Measurements from ENCODE around the gene MSRB2.

MSRB2 gene

DNA sequence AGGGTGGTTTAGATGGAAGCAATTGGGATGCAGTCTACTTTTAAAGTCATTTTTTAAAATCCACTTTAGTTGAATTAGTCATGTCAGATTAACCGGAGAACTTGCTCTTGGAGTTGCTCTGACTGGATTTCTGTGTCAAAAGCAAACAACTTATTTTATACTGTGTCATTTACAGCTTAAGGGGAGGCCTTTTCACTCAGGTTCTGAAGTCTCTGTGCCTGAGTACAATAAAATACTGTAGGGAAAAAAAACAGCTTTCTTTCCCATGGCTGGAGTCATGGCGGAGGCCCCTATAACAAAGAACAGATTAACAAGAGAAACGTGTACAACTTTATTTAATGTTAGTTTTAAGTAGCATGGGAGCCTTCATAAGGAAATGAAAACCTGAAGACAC is 39.2 kb upstream of the MSRB2 start:
- peaks cover 2% of the 10 kb centered on the region for H3K9me3 ChIP-seq (ENCODE audit: control insufficient read depth, low read length)
- no peak overlapping the region for H2BK15ac ChIP-seq (ENCODE audit: low read depth, poor library complexity, severe bottlenecking)
- no peak overlapping the region for H2BK12ac ChIP-seq (ENCODE audit: low read length in 2 of 2)
- 49% methylated on average over 3 of the region's 3 CpGs for WGBS
- no peak overlapping the region for H4K8ac ChIP-seq (ENCODE audit: low read length)
- H3K4me2 ChIP-seq (ENCODE audit: low read length, poor library complexity, severe bottlenecking) = no peak overlapping the region
- H3K14ac ChIP-seq (ENCODE audit: low read length in 2 of 2) = no peak overlapping the region
- H2BK120ac ChIP-seq (ENCODE audit: low read depth, low read length) = no peak overlapping the region
- no peak overlapping the region for H3K4me3 ChIP-seq (ENCODE audit: insufficient read depth in 1 of 2, low read depth in 1 of 2, low read length in 2 of 2)
- no peak overlapping the region for H3K23ac ChIP-seq (ENCODE audit: low read length in 2 of 2)
- no peaks in the 10 kb centered on the region for H3K36me3 ChIP-seq (ENCODE audit: control insufficient read depth in 1 of 2, insufficient read depth in 2 of 2, low read depth in 1 of 2, low read length in 2 of 2)
- no peak overlapping the region for H3K18ac ChIP-seq (ENCODE audit: low read depth in 1 of 2, low read length in 2 of 2)
- no peak overlapping the region for H2BK5ac ChIP-seq (ENCODE audit: low read depth, low read length, poor library complexity, severe bottlenecking)
- H2AK5ac ChIP-seq (ENCODE audit: low read length, severe bottlenecking) = no peak overlapping the region
- H3K79me1 ChIP-seq (replicated peaks; ENCODE audit: low read length, poor library complexity, severe bottlenecking) = no peaks in the 10 kb centered on the region
- DNase-seq = no peak
- H3K9ac ChIP-seq (ENCODE audit: low read length) = no peak overlapping the region
- H3K27ac ChIP-seq (ENCODE audit: low read length, poor library complexity, severe bottlenecking) = no peak overlapping the region
- peaks cover 30 to 47% of the 10 kb centered on the region in 2 experiments for H3K27me3 ChIP-seq (ENCODE audit: control insufficient read depth in 1 of 2, insufficient read depth in 1 of 2, low read length in 2 of 2)
- H4K91ac ChIP-seq (ENCODE audit: low read length) = no peak overlapping the region
- no peak overlapping the region for H2AFZ ChIP-seq (ENCODE audit: low read depth, low read length)
- no peak overlapping the region for H3K4ac ChIP-seq (ENCODE audit: low read depth in 1 of 2, low read length in 2 of 2)
- no peaks in the 10 kb centered on the region for H3K4me1 ChIP-seq (ENCODE audit: control insufficient read depth, insufficient read depth, low read depth, low read length)

DNA sequence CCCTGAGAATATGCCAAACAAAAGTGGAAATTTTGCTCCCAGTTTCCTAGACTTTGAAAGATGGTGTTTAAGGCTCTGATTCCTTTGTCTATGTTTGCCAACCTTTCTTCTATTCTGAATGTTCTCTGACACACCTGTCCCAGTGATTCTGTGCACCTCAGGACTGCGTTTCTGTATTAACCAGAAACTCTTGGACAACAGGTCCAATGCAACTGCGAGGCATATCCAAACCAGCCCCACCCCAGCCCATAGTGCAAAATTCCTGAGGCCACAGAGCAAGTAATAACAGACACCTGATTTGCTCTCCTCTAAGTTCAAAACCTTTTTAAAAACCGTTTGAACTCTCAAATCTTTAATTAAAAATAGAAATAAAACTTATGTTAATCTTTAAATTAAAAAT is 37.0 kb upstream of the MSRB2 start:
- H3K27ac ChIP-seq (ENCODE audit: low read length, poor library complexity, severe bottlenecking) = no peak overlapping the region

GRCh38 chr10:23060918-23061317 is 34.5 kb upstream of the MSRB2 start:
- Histone ChIP-seq H3K27me3 (ENCODE audit: control insufficient read depth in 1 of 2, insufficient read depth in 1 of 2, low read length in 2 of 2) (peaks cover 26 to 36% of the 10 kb centered on the region in 2 experiments), H3K36me3 (ENCODE audit: control insufficient read depth in 1 of 2, insufficient read depth in 2 of 2, low read depth in 1 of 2, low read length in 2 of 2) (no peaks in the 10 kb centered on the region), H2BK12ac (ENCODE audit: low read length in 2 of 2) (no peak overlapping the region), H3K18ac (ENCODE audit: low read depth in 1 of 2, low read length in 2 of 2) (no peak overlapping the region), H3K9ac (ENCODE audit: low read length) (no peak overlapping the region), H4K8ac (ENCODE audit: low read length) (no peak overlapping the region), H2AFZ (ENCODE audit: low read depth, low read length) (no peak overlapping the region), H2AK5ac (ENCODE audit: low read length, severe bottlenecking) (no peak overlapping the region), H3K4me1 (ENCODE audit: control insufficient read depth, insufficient read depth, low read depth, low read length) (peaks cover 2% of the 10 kb centered on the region), H3K27ac (ENCODE audit: low read length, poor library complexity, severe bottlenecking) (no peak overlapping the region), H2BK120ac (ENCODE audit: low read depth, low read length) (no peak overlapping the region), H2BK15ac (ENCODE audit: low read depth, poor library complexity, severe bottlenecking) (no peak overlapping the region), H3K79me1 (replicated peaks; ENCODE audit: low read length, poor library complexity, severe bottlenecking) (no peaks in the 10 kb centered on the region), H3K9me3 (ENCODE audit: control insufficient read depth, low read length) (peaks cover 2% of the 10 kb centered on the region), H2BK5ac (ENCODE audit: low read depth, low read length, poor library complexity, severe bottlenecking) (no peak overlapping the region), H3K4me3 (ENCODE audit: insufficient read depth in 1 of 2, low read depth in 1 of 2, low read length in 2 of 2) (no peak overlapping the region), H3K23ac (ENCODE audit: low read length in 2 of 2) (no peak overlapping the region), H4K91ac (ENCODE audit: low read length) (no peak overlapping the region), H3K4me2 (ENCODE audit: low read length, poor library complexity, severe bottlenecking) (no peak overlapping the region), H3K14ac (ENCODE audit: low read length in 2 of 2) (no peak overlapping the region), H3K4ac (ENCODE audit: low read depth in 1 of 2, low read length in 2 of 2) (no peak overlapping the region)
- DNase-seq = no peak
- WGBS = 18% methylated on average over 2 of the region's 2 CpGs

More for the DNA sequence above, 37.0 kb upstream of the MSRB2 start:
- peaks cover under 1% of the 10 kb centered on the region for H3K4me1 ChIP-seq (ENCODE audit: control insufficient read depth, insufficient read depth, low read depth, low read length)
- 67% methylated on average over 2 of the region's 3 CpGs for WGBS
- no peak for DNase-seq
- no peak overlapping the region for H2BK15ac ChIP-seq (ENCODE audit: low read depth, poor library complexity, severe bottlenecking)
- no peak overlapping the region for H2BK5ac ChIP-seq (ENCODE audit: low read depth, low read length, poor library complexity, severe bottlenecking)
- no peak overlapping the region for H2BK120ac ChIP-seq (ENCODE audit: low read depth, low read length)
- no peak overlapping the region for H4K8ac ChIP-seq (ENCODE audit: low read length)
- H3K18ac ChIP-seq (ENCODE audit: low read depth in 1 of 2, low read length in 2 of 2) = no peak overlapping the region
- H4K91ac ChIP-seq (ENCODE audit: low read length) = no peak overlapping the region
- no peak overlapping the region for H3K4me2 ChIP-seq (ENCODE audit: low read length, poor library complexity, severe bottlenecking)
- no peaks in the 10 kb centered on the region for H3K79me1 ChIP-seq (replicated peaks; ENCODE audit: low read length, poor library complexity, severe bottlenecking)
- no peak overlapping the region for H3K4ac ChIP-seq (ENCODE audit: low read depth in 1 of 2, low read length in 2 of 2)
- no peak overlapping the region for H3K14ac ChIP-seq (ENCODE audit: low read length in 2 of 2)
- no peak overlapping the region for H3K9ac ChIP-seq (ENCODE audit: low read length)
- no peak overlapping the region for H3K4me3 ChIP-seq (ENCODE audit: insufficient read depth in 1 of 2, low read depth in 1 of 2, low read length in 2 of 2)
- no peak overlapping the region for H2AFZ ChIP-seq (ENCODE audit: low read depth, low read length)
- peaks cover 2% of the 10 kb centered on the region for H3K9me3 ChIP-seq (ENCODE audit: control insufficient read depth, low read length)
- no peak overlapping the region for H2BK12ac ChIP-seq (ENCODE audit: low read length in 2 of 2)
- H2AK5ac ChIP-seq (ENCODE audit: low read length, severe bottlenecking) = no peak overlapping the region
- no peak overlapping the region for H3K23ac ChIP-seq (ENCODE audit: low read length in 2 of 2)
- H3K27me3 ChIP-seq (ENCODE audit: control insufficient read depth in 1 of 2, insufficient read depth in 1 of 2, low read length in 2 of 2) = peaks cover 23 to 47% of the 10 kb centered on the region in 2 experiments
- H3K36me3 ChIP-seq (ENCODE audit: control insufficient read depth in 1 of 2, insufficient read depth in 2 of 2, low read depth in 1 of 2, low read length in 2 of 2) = no peaks in the 10 kb centered on the region

GRCh38 chr10:23063045-23063972 is 32.1 kb upstream of the MSRB2 start:
- H2AK5ac ChIP-seq (ENCODE audit: low read length, severe bottlenecking) = no peak overlapping the region
- H3K27me3 ChIP-seq (ENCODE audit: control insufficient read depth in 1 of 2, insufficient read depth in 1 of 2, low read length in 2 of 2) = peaks cover 19% of the 10 kb centered on the region in 2 experiments
- H3K14ac ChIP-seq (ENCODE audit: low read length in 2 of 2) = no peak overlapping the region
- no peaks in the 10 kb centered on the region for H3K79me1 ChIP-seq (replicated peaks; ENCODE audit: low read length, poor library complexity, severe bottlenecking)
- no peak overlapping the region for H3K27ac ChIP-seq (ENCODE audit: low read length, poor library complexity, severe bottlenecking)
- H2BK120ac ChIP-seq (ENCODE audit: low read depth, low read length) = no peak overlapping the region
- H3K9ac ChIP-seq (ENCODE audit: low read length) = peak overlapping the region; percentile 39
- H3K4ac ChIP-seq (ENCODE audit: low read depth in 1 of 2, low read length in 2 of 2) = no peak overlapping the region
- H4K8ac ChIP-seq (ENCODE audit: low read length) = no peak overlapping the region
- no peaks in the 10 kb centered on the region for H3K36me3 ChIP-seq (ENCODE audit: control insufficient read depth in 1 of 2, insufficient read depth in 2 of 2, low read depth in 1 of 2, low read length in 2 of 2)
- H2BK12ac ChIP-seq (ENCODE audit: low read length in 2 of 2) = no peak overlapping the region
- WGBS = 58% methylated on average over 16 of the region's 20 CpGs
- H2BK5ac ChIP-seq (ENCODE audit: low read depth, low read length, poor library complexity, severe bottlenecking) = no peak overlapping the region
- no peak overlapping the region for H4K91ac ChIP-seq (ENCODE audit: low read length)
- peaks cover 2% of the 10 kb centered on the region for H3K9me3 ChIP-seq (ENCODE audit: control insufficient read depth, low read length)
- H3K4me3 ChIP-seq (ENCODE audit: insufficient read depth in 1 of 2, low read depth in 1 of 2, low read length in 2 of 2) = peak overlapping the region in 1 of 2 experiments; percentile 59
- H3K18ac ChIP-seq (ENCODE audit: low read depth in 1 of 2, low read length in 2 of 2) = no peak overlapping the region
- DNase-seq = peak; percentile 25
- H2BK15ac ChIP-seq (ENCODE audit: low read depth, poor library complexity, severe bottlenecking) = no peak overlapping the region
- H3K23ac ChIP-seq (ENCODE audit: low read length in 2 of 2) = no peak overlapping the region
- peak overlapping the region; percentile 31 for H3K4me2 ChIP-seq (ENCODE audit: low read length, poor library complexity, severe bottlenecking)
- peaks cover 2% of the 10 kb centered on the region for H3K4me1 ChIP-seq (ENCODE audit: control insufficient read depth, insufficient read depth, low read depth, low read length)
- no peak overlapping the region for H2AFZ ChIP-seq (ENCODE audit: low read depth, low read length)
